ENCODE results near the gene MAPKBP1.

- TF ChIP-seq CTCF (IDR thresholded peaks at IDR 0.05; ENCODE audit: low read depth, low read length) (no peak), POLR2A (IDR thresholded peaks at IDR 0.05; ENCODE audit: extremely low read depth, insufficient read length) (no peak)
Observed at GRCh38 chr15:41783296-41783695, 9.0 kb downstream of the MAPKBP1 start.
